HCT116 (cell line): ENCODE results near the gene PIK3R4. TPM values are rescaled to one million over a fixed set of nuclear protein-coding genes. Genes with fewer than 3 reads are reported as not detected.

ENCODE experiments used
- ATAC-seq: fragments of 200-7000 bp; cut with Tn5 transposase; 2 replicates; pipeline ENCODE4 v1.9.1; 2020; ENCODE audit warnings: mild to moderate bottlenecking, moderate library complexity
- BruUV-seq: library from RNA; stranded (reverse); fragments of 400-500 nt; replicated peaks from 2 replicates; lab custom pipeline; 2021; lab: Mats Ljungman, UMichigan
- CTCF ChIA-PET: fragments of 300-600 bp; sonication (Branson Sonifier 250); formaldehyde crosslinking; loops from one replicate; lab custom pipeline; 2021; ENCODE audit warnings: antibody characterized with exemption; lab: Charles Lee
- POLR2A ChIA-PET: fragments of 300-600, 350-600 bp; sonication (Branson Sonifier 250); formaldehyde crosslinking; loops from one replicate; lab custom pipeline; 2021; ENCODE audit warnings: antibody characterized with exemption; lab: Charles Lee
- RAD21 ChIA-PET, 2 experiments: fragments of 300-600 bp; sonication (Branson Sonifier 250); formaldehyde crosslinking; loops; one replicate each; lab custom pipeline; 2023; ENCODE audit warnings: low total read pairs in 2 of 2; ENCODE audit not compliant: uncharacterized antibody in 2 of 2, unreplicated experiment in 2 of 2, low non-redundant PET in 1 of 2; lab: Charles Lee
- DNase-seq: peaks from one replicate; pipeline ENCODE4 v3.0.0-alpha.2; 2010; ENCODE audit warnings: low read depth, low spot score
- H2AFZ ChIP-seq: fragments of 200-600 bp; shearing (Covaris generic), sonication (generic); 2 replicates; pipeline ENCODE4 v1.6.1; 2017; ENCODE audit warnings: low read depth, mixed run types, mixed read lengths, antibody characterized with exemption, low read length; ENCODE audit not compliant: poor library complexity, severe bottlenecking
- H3K27ac ChIP-seq: 2 replicates; pipeline ENCODE4 v1.5.1; 2012; ENCODE audit warnings: low read depth, low read length
- H3K27me3 ChIP-seq: fragments of 200-600 bp; sonication (generic); 2 replicates; pipeline ENCODE4 v1.6.1; 2016; ENCODE audit warnings: mixed run types, low read length, mixed read lengths; ENCODE audit not compliant: insufficient read depth
- H3K36me3 ChIP-seq, 2 experiments: fragments of 200-500 bp in 1 of 2; fragments of 200-600 bp in 1 of 2; sonication (Bioruptor generic) in 1 of 2; sonication (generic) in 1 of 2; 2 replicates each; pipeline versions ENCODE4 v1.5.1 to v1.6.1; 2014 to 2016; ENCODE audit warnings: low read length in 2 of 2, inconsistent platforms in 1 of 2, mixed read lengths in 1 of 2, mixed run types in 1 of 2; ENCODE audit not compliant: insufficient read depth in 2 of 2, control insufficient read depth in 1 of 2
- H3K4me1 ChIP-seq, 2 experiments: fragments of 200-600 bp in 1 of 2; sonication (generic) in 1 of 2; 2 replicates each; pipeline versions ENCODE4 v1.5.1 to v1.6.1; 2012 to 2017; ENCODE audit warnings: low read length in 2 of 2, inconsistent platforms in 1 of 2, mild to moderate bottlenecking in 1 of 2, mixed read lengths in 1 of 2, mixed run types in 1 of 2, moderate library complexity in 1 of 2; ENCODE audit not compliant: insufficient read depth in 2 of 2, control insufficient read depth in 1 of 2
- H3K4me2 ChIP-seq: fragments of 200-600 bp; sonication (generic); 2 replicates; pipeline ENCODE4 v1.6.1; 2017; ENCODE audit warnings: mixed run types, low read length, mixed read lengths
- H3K4me3 ChIP-seq, 2 experiments: fragments of 200-600 bp in 1 of 2; sonication (generic) in 1 of 2; replicated peaks in 1 of 2; 2 replicates each; pipeline ENCODE4 v1.5.1; 2011 to 2016; ENCODE audit warnings: low read length in 2 of 2, control low read depth in 1 of 2, low read depth in 1 of 2, mild to moderate bottlenecking in 1 of 2, mixed read lengths in 1 of 2, mixed run types in 1 of 2
- H3K79me2 ChIP-seq: fragments of 200-600 bp; sonication (generic); 2 replicates; pipeline ENCODE4 v1.6.1; 2017; ENCODE audit warnings: mild to moderate bottlenecking, mixed run types, low read length, moderate library complexity, mixed read lengths; ENCODE audit not compliant: insufficient read depth
- H3K9ac ChIP-seq: fragments of 200-600 bp; sonication (generic); 2 replicates; pipeline ENCODE4 v1.6.1; 2016; ENCODE audit warnings: low read length, mixed read lengths
- H3K9me2 ChIP-seq: fragments of 200-600 bp; sonication (generic), shearing (Covaris generic); 2 replicates; pipeline ENCODE4 v1.6.1; 2017; ENCODE audit warnings: mixed run types, mild to moderate bottlenecking, moderate library complexity; ENCODE audit not compliant: insufficient read depth
- H3K9me3 ChIP-seq, 2 experiments: fragments of 200-500 bp in 1 of 2; fragments of 200-600 bp in 1 of 2; sonication (Bioruptor generic) in 1 of 2; sonication (generic) in 1 of 2; 2 replicates each; pipeline ENCODE4 v1.6.1; 2014 to 2017; ENCODE audit warnings: low read length in 2 of 2, mixed read lengths in 2 of 2, inconsistent platforms in 1 of 2, low read depth in 1 of 2, mild to moderate bottlenecking in 1 of 2, mixed run types in 1 of 2, moderate library complexity in 1 of 2; ENCODE audit not compliant: control insufficient read depth in 1 of 2, insufficient read depth in 1 of 2
- H4K20me1 ChIP-seq: fragments of 200-600 bp; sonication (generic), shearing (Covaris generic); 2 replicates; pipeline ENCODE4 v1.6.1; 2017; ENCODE audit warnings: mixed run types, mild to moderate bottlenecking, moderate library complexity; ENCODE audit not compliant: insufficient read depth
- ATF3 ChIP-seq: IDR thresholded peaks from 2 replicates; pipeline ENCODE4 v1.6.1; 2012
- EGR1 ChIP-seq: IDR thresholded peaks from 2 replicates; pipeline ENCODE4 v1.6.1; 2012; ENCODE audit warnings: low read depth
- ELF1 ChIP-seq: IDR thresholded peaks from 2 replicates; pipeline ENCODE4 v1.6.1; 2012; ENCODE audit warnings: low read depth, borderline replicate concordance
- EZH2 ChIP-seq: fragments of 200-600 bp; sonication (generic); IDR thresholded peaks from 2 replicates; pipeline ENCODE4 v1.6.1; 2017; ENCODE audit warnings: antibody characterized with exemption, mixed run types
- FOSL1 ChIP-seq: IDR thresholded peaks from 2 replicates; pipeline ENCODE4 v1.6.1; 2012; ENCODE audit warnings: low read depth
- JUND ChIP-seq: IDR thresholded peaks from 2 replicates; pipeline ENCODE4 v1.6.1; 2012
- MAX ChIP-seq: IDR thresholded peaks from 2 replicates; pipeline ENCODE4 v1.6.1; 2012
- POLR2A ChIP-seq: IDR thresholded peaks from 2 replicates; pipeline ENCODE4 v1.7.0; 2011; ENCODE audit warnings: borderline replicate concordance; ENCODE audit not compliant: insufficient read depth, insufficient read length; ENCODE audit errors: extremely low read depth
- POLR2AphosphoS5 ChIP-seq: IDR thresholded peaks from 2 replicates; pipeline ENCODE4 v1.6.1; 2011; ENCODE audit warnings: mild to moderate bottlenecking, low read depth, low read length, moderate library complexity
- RAD21 ChIP-seq: IDR thresholded peaks from 2 replicates; pipeline ENCODE4 v1.6.1; 2012; ENCODE audit warnings: low read depth, mild to moderate bottlenecking
- SIN3A ChIP-seq: IDR thresholded peaks from 2 replicates; pipeline ENCODE4 v1.6.1; 2012; ENCODE audit warnings: low read depth
- SP1 ChIP-seq: IDR thresholded peaks from 2 replicates; pipeline ENCODE4 v1.6.1; 2012; ENCODE audit warnings: low read depth
- SRF ChIP-seq: IDR thresholded peaks from 2 replicates; pipeline ENCODE4 v1.6.1; 2012; ENCODE audit warnings: low read depth
- TCF7L2 ChIP-seq: IDR thresholded peaks from 2 replicates; pipeline ENCODE4 v1.7.0; 2011; ENCODE audit warnings: borderline replicate concordance, inconsistent platforms; ENCODE audit not compliant: insufficient read depth, insufficient read length; ENCODE audit errors: extremely low read depth
- YY1 ChIP-seq: IDR thresholded peaks from 2 replicates; pipeline ENCODE4 v1.6.1; 2011; ENCODE audit warnings: low read length, low read depth, moderate library complexity, mild to moderate bottlenecking; ENCODE audit not compliant: insufficient replicate concordance; ENCODE audit errors: extremely low read depth
- ZFX ChIP-seq: fragments of 450-650 bp; IDR thresholded peaks from 2 replicates; pipeline ENCODE4 v1.6.1; 2017
- ZNF274 ChIP-seq: fragments of 200-500 bp; sonication (Bioruptor generic); IDR thresholded peaks from 2 replicates; pipeline ENCODE4 v1.6.1; 2014; ENCODE audit warnings: mild to moderate bottlenecking, low read depth, low read length, inconsistent platforms
- intact Hi-C: fragments of 100-400 bp; cut with micrococcal nuclease; formaldehyde crosslinking; loops from 2 replicates; pipeline ENCODE4 v1.10.0; 2022
- total RNA-seq: library from RNA; stranded (reverse); gene quantifications from one replicate; pipeline ENCODE4 v1.2.1, GENCODE V29; 2021; ENCODE audit not compliant: unreplicated experiment

Gene PIK3R4
- total RNA-seq, 1 experiment from 2014 or later = 23.5 TPM

GRCh38 chr3:130671545-130672312 is 74.9 kb downstream of the PIK3R4 start:
- Histone ChIP-seq H2AFZ (no peak overlapping the region), H4K20me1 (no peaks in the 10 kb centered on the region)

GRCh38 chr3:130669740-130670139 is 76.9 kb downstream of the PIK3R4 start:
- BruUV-seq = no TSS peak
- CTCF ChIA-PET = no interaction called here
- H3K4me2 ChIP-seq = no peak overlapping the region
- no peak overlapping the region for H2AFZ ChIP-seq
- no peaks in the 10 kb centered on the region for H3K4me1 ChIP-seq
- ATAC-seq (no peak), DNase-seq (no peak)
- no peak overlapping the region for H3K9ac ChIP-seq
- H3K36me3 ChIP-seq = no peaks in the 10 kb centered on the region
- intact Hi-C loops = no loop called here
- no peaks in the 10 kb centered on the region for H3K9me2 ChIP-seq
- H3K4me3 ChIP-seq = no peak overlapping the region
- no peaks in the 10 kb centered on the region for H4K20me1 ChIP-seq
- no peaks in the 10 kb centered on the region for H3K9me3 ChIP-seq
- H3K27ac ChIP-seq = no peak overlapping the region
- POLR2A ChIA-PET = no interaction called here
- no peaks in the 10 kb centered on the region for H3K79me2 ChIP-seq
- no peaks in the 10 kb centered on the region for H3K27me3 ChIP-seq
- RAD21 ChIA-PET = no interaction called here
- TF ChIP-seq ATF3 = no peak
- TF ChIP-seq POLR2A = no peak
- TF ChIP-seq ELF1 = no peak
- no peak for TF ChIP-seq YY1
- no peak for TF ChIP-seq FOSL1
- TF ChIP-seq ZFX = no peak
- TF ChIP-seq SRF = no peak
- TF ChIP-seq RAD21 = no peak
- TF ChIP-seq MAX = no peak
- no peak for TF ChIP-seq POLR2AphosphoS5
- no peak for TF ChIP-seq TCF7L2
- no peak for TF ChIP-seq SP1
- TF ChIP-seq SIN3A = no peak
- no peak for TF ChIP-seq EGR1
- no peak for TF ChIP-seq ZNF274

More at GRCh38 chr3:130671545-130672312, 74.9 kb downstream of the PIK3R4 start:
- Histone ChIP-seq H3K79me2 (no peaks in the 10 kb centered on the region), H3K9ac (no peak overlapping the region), H3K27ac (no peak overlapping the region), H3K9me3 (no peaks in the 10 kb centered on the region), H3K27me3 (no peaks in the 10 kb centered on the region), H3K36me3 (0 out of 4 replicates have a peak, but pooled peaks cover 0 to 2% of the 10 kb centered on the region in 2 experiments), H3K4me3 (no peak overlapping the region), H3K9me2 (no peaks in the 10 kb centered on the region), H3K4me2 (no peak overlapping the region), H3K4me1 (no peaks in the 10 kb centered on the region)
- ChIA-PET RAD21 (no interaction called here), POLR2A (no interaction called here), CTCF (no interaction called here)
- ATAC-seq (no peak), DNase-seq (no peak)
- TF ChIP-seq YY1 (no peak), EZH2 (no peak), MAX (no peak), JUND (no peak), POLR2A (no peak)
- intact Hi-C loops = no loop called here
- no TSS peak for BruUV-seq
